HepG2 (cell line): ENCODE data around the gene CCDC70. TPM values are rescaled to one million over a fixed set of nuclear protein-coding genes. Genes with fewer than 3 reads are reported as not detected.

Experiments used
- ATAC-seq: fragments of 200-7000 bp; cut with Tn5 transposase; 3 replicates; pipeline ENCODE4 v1.9.1; 2020; ENCODE audit warnings: mild to moderate bottlenecking, moderate library complexity
- BruUV-seq: library from RNA; stranded (reverse); fragments of 400-500 nt; replicated peaks from 2 replicates; lab custom pipeline; 2021; lab: Mats Ljungman, UMichigan
- CTCF ChIA-PET: fragments of 300-600 bp; formaldehyde crosslinking; extraction: SDS; loops from one replicate; lab custom pipeline; 2021; ENCODE audit warnings: low total read pairs, inconsistent platforms, low intra/inter-chr PET ratio; lab: Yijun Ruan, JAX
- POLR2A ChIA-PET: fragments of 350-600 bp; sonication (Branson Sonifier 250); formaldehyde crosslinking; loops from one replicate; lab custom pipeline; 2020; ENCODE audit warnings: antibody characterized with exemption, inconsistent platforms; lab: Yijun Ruan, JAX
- DNase-seq: peaks from one replicate; pipeline ENCODE4 v3.0.0-alpha.2; 2015; ENCODE audit warnings: low spot score
- FAIRE-seq: peaks from 3 replicates; lab custom pipeline; 2011; peaks lifted over from hg19 to GRCh38; lab: Jason Lieb, UNC
- H2AFZ ChIP-seq: one replicate; pipeline ENCODE4 v1.6.1; 2011; ENCODE audit warnings: low read length, inconsistent platforms
- H3K27ac ChIP-seq: fragments of 300-600 bp; 3 replicates; pipeline ENCODE4 v1.8.0; 2011; ENCODE audit warnings: mixed run types, mild to moderate bottlenecking, mixed read lengths, low read length, inconsistent platforms; ENCODE audit not compliant: insufficient read depth; ENCODE audit errors: extremely low read length
- H3K27me3 ChIP-seq, 2 experiments: fragments of 200-600 bp in 1 of 2; 2 replicates in 1 of 2; 3 replicates in 1 of 2; pipeline versions ENCODE4 v1.6.0 to v1.8.0; 2011; ENCODE audit warnings: low read length in 2 of 2, mild to moderate bottlenecking in 2 of 2, moderate library complexity in 2 of 2, inconsistent platforms in 1 of 2; ENCODE audit not compliant: insufficient read depth in 2 of 2, control insufficient read depth in 1 of 2
- H3K36me3 ChIP-seq, 2 experiments: fragments of 200-600 bp in 1 of 2; replicated peaks in 1 of 2; 2 replicates in 1 of 2; 3 replicates in 1 of 2; pipeline versions ENCODE4 v1.5.1 to v1.8.0; 2011; ENCODE audit warnings: low read length in 2 of 2, inconsistent platforms in 1 of 2; ENCODE audit not compliant: insufficient read depth in 2 of 2, control insufficient read depth in 1 of 2
- H3K4me1 ChIP-seq: 2 replicates; pipeline ENCODE4 v1.5.1; 2012; ENCODE audit warnings: low read length, inconsistent platforms; ENCODE audit not compliant: insufficient read depth
- H3K4me2 ChIP-seq: 2 replicates; pipeline ENCODE4 v1.6.0; 2011; ENCODE audit warnings: low read depth, low read length, inconsistent platforms
- H3K4me3 ChIP-seq, 3 experiments: fragments of 200-600 bp in 1 of 3; sonication (generic), shearing (Covaris generic) in 1 of 3; replicated peaks in 1 of 3; 2 replicates each; pipeline ENCODE4 v1.5.1; 2011 to 2016; ENCODE audit warnings: low read length in 3 of 3, inconsistent platforms in 2 of 3, low read depth in 2 of 3, mild to moderate bottlenecking in 2 of 3, control low read depth in 1 of 3, mixed read lengths in 1 of 3; ENCODE audit not compliant: insufficient read depth in 1 of 3
- H3K79me2 ChIP-seq: one replicate; pipeline ENCODE4 v1.6.1; 2011; ENCODE audit warnings: low read length, inconsistent platforms; ENCODE audit not compliant: insufficient read depth
- H3K9ac ChIP-seq: 2 replicates; pipeline ENCODE4 v1.6.0; 2011; ENCODE audit warnings: mild to moderate bottlenecking, low read depth, low read length, inconsistent platforms; ENCODE audit not compliant: insufficient read depth
- H3K9me3 ChIP-seq: 2 replicates; pipeline ENCODE4 v1.5.1; 2012; ENCODE audit warnings: mild to moderate bottlenecking, low read length
- H4K20me1 ChIP-seq: 2 replicates; pipeline ENCODE4 v1.6.0; 2011; ENCODE audit warnings: inconsistent platforms, mild to moderate bottlenecking, low read length, moderate library complexity; ENCODE audit not compliant: insufficient read depth
- ATRX ChIP-seq: sonication (generic); formaldehyde crosslinking; IDR thresholded peaks from 2 replicates; pipeline ENCODE4 v1.4.0; 2020; ENCODE audit warnings: missing genetic modification reagents, borderline replicate concordance
- GABPA ChIP-seq, 2 experiments: IDR thresholded peaks; 2 replicates each; pipeline ENCODE4 v1.6.1; 2011 to 2016; ENCODE audit warnings: low read depth in 2 of 2, low read length in 1 of 2, missing biosample characterization in 1 of 2, missing genetic modification characterization in 1 of 2
- MAFK ChIP-seq, 2 experiments: IDR thresholded peaks in 1 of 2; conservative IDR thresholded peaks in 1 of 2; 2 replicates each; pipeline ENCODE4 v1.6.1; 2011; ENCODE audit warnings: improper control_type of control experiment in 2 of 2, low read length in 2 of 2
- SALL2 ChIP-seq: sonication (generic); formaldehyde crosslinking; IDR thresholded peaks from 2 replicates; pipeline ENCODE4 v1.8.1; 2023; ENCODE audit warnings: mild to moderate bottlenecking, missing genetic modification reagents, inconsistent platforms
- ZC3H4 ChIP-seq: sonication (generic); formaldehyde crosslinking; IDR thresholded peaks from 2 replicates; pipeline ENCODE4 v1.4.0; 2020; ENCODE audit warnings: missing genetic modification reagents, borderline replicate concordance
- ZNF839 ChIP-seq: sonication (generic); formaldehyde crosslinking; IDR thresholded peaks from 2 replicates; pipeline ENCODE4 v1.4.0; 2020; ENCODE audit warnings: missing genetic modification reagents, mild to moderate bottlenecking, borderline replicate concordance
- WGBS: methylation state at CpG from one replicate; pipeline ENCODE4 v1.1.6; 2017; ENCODE audit warnings: low lambda C conversion rate; 5-methylcytosine and 5-hydroxymethylcytosine counted together
- in situ Hi-C: cut with HindIII; loops from 2 replicates; pipeline ENCODE4 v1.10.0; 2017; ENCODE audit warnings: low pct_unique_long_range_greater_than_20kb; ENCODE audit not compliant: extremely low pct_ligation_motif_present
- intact Hi-C: fragments of 100-400 bp; cut with micrococcal nuclease; formaldehyde crosslinking; loops from one replicate; pipeline ENCODE4 v1.10.0; 2022; ENCODE audit not compliant: unreplicated experiment
- polyA plus RNA-seq, 8 experiments: library from polyadenylated mRNA; depleted of rRNA in 3 of 8; stranded (reverse) in 7 of 8; unstranded in 1 of 8; fragments of >200 nt; fragmentation: Illumina TruSeq in 4 of 8; extraction: Trizol in 4 of 8; gene quantifications; 2 replicates each; pipeline versions ENCODE4 v1.2.1 to v1.2.3, GENCODE V29; 2011 to 2016; ENCODE audit warnings: low read depth in 4 of 8, missing spikeins in 1 of 8, mixed read lengths in 1 of 8; ENCODE audit not compliant: insufficient read depth in 1 of 8
- total RNA-seq, 5 experiments: library from RNA; depleted of rRNA; stranded (reverse); fragments of >200 nt; fragmentation: Illumina TruSeq; extraction: Trizol; gene quantifications; 2 replicates each; pipeline ENCODE4 v1.2.3, GENCODE V29; 2016; ENCODE audit warnings: low read depth in 1 of 5

CCDC70 gene
- total and polyA plus RNA-seq, 2 of the 13 experiments (the other 11 are each of a cell fraction or from before 2014, with no cell fraction given) = 0.13 TPM; not detected in 1

GRCh38 chr13:51826606-51827005 lies 35.2 kb upstream of the CCDC70 start:
- Histone ChIP-seq H4K20me1 (no peaks in the 10 kb centered on the region), H3K4me3 (no peak overlapping the region), H2AFZ (no peak overlapping the region), H3K36me3 (no peaks in the 10 kb centered on the region), H3K4me1 (no peaks in the 10 kb centered on the region), H3K27ac (no peak overlapping the region), H3K4me2 (no peak overlapping the region), H3K9ac (no peak overlapping the region), H3K27me3 (no peaks in the 10 kb centered on the region), H3K9me3 (no peaks in the 10 kb centered on the region), H3K79me2 (no peaks in the 10 kb centered on the region)
- no peak for DNase-seq
- intact Hi-C loops (no loop called here), in situ Hi-C loops (no loop called here)
- no peak for ATAC-seq
- ChIA-PET CTCF (no interaction called here), POLR2A (no interaction called here)
- 92% methylated on average over 5 of the region's 7 CpGs for WGBS
- TF ChIP-seq ZNF839 (CRISPR knock-in tag) (no peak), GABPA (IDR thresholded peaks at IDR 0.05; ENCODE audit: low read depth, low read length) (no peak), GABPA (CRISPR knock-in tag; IDR thresholded peaks at IDR 0.05; ENCODE audit: low read depth) (no peak), ZC3H4 (CRISPR knock-in tag) (no peak), SALL2 (CRISPR knock-in tag) (no peak)
- no TSS peak for BruUV-seq
- FAIRE-seq = no peak

- no peaks in the 10 kb centered on the region for H3K27me3 ChIP-seq
- intact Hi-C loops = no loop called here
- H3K79me2 ChIP-seq = no peaks in the 10 kb centered on the region
- no peaks in the 10 kb centered on the region for H3K36me3 ChIP-seq
- H3K9ac ChIP-seq = no peak overlapping the region
- no peak overlapping the region for H2AFZ ChIP-seq
- no peak overlapping the region for H3K4me2 ChIP-seq
- DNase-seq = no peak
- no peaks in the 10 kb centered on the region for H3K4me1 ChIP-seq
- 79% methylated on average over 4 of the region's 4 CpGs for WGBS
- ChIA-PET POLR2A (no interaction called here), CTCF (no interaction called here)
- FAIRE-seq = no peak
- no peaks in the 10 kb centered on the region for H3K9me3 ChIP-seq
- no TSS peak for BruUV-seq
- TF ChIP-seq MAFK (conservative IDR thresholded peaks at IDR 0.05 in 1 of 2, IDR thresholded peaks at IDR 0.05 in 1 of 2; ENCODE audit: low read length in 2 of 2) (peak in 1 of 2 experiments; percentile 43; a peak in 3 of 4 replicates), ATRX (CRISPR knock-in tag) (no peak)
- no peak overlapping the region for H3K27ac ChIP-seq
- in situ Hi-C loops = no loop called here
- no peak for ATAC-seq
- no peaks in the 10 kb centered on the region for H4K20me1 ChIP-seq
- H3K4me3 ChIP-seq = no peak overlapping the region
Observed at GRCh38 chr13:51827254-51827653, 34.5 kb upstream of the CCDC70 start.
